Stimulated activated CD8-positive, alpha-beta memory T cell treated with anti-CD3 and anti-CD28 coated beads, Interleukin-7, amount 100 ng/mL, for 4 hours (primary cell): ENCODE data around the gene ALKBH3.

ENCODE experiments used
- DNase-seq, 2 donors: peaks; one replicate each; pipeline ENCODE4 v3.0.0-alpha.2; 2020; ENCODE audit warnings: low read depth in 2 of 2

Gene ALKBH3

GRCh38 chr11:43922295-43922648 is 41.6 kb downstream of the ALKBH3 start:
- DNase-seq = no peak

GRCh38 chr11:43922744-43923405 is 42.2 kb downstream of the ALKBH3 start:
- DNase-seq = no peak

- DNase-seq = no peak
Observed at GRCh38 chr11:43923406-43924111, 42.9 kb downstream of the ALKBH3 start.

DNA sequence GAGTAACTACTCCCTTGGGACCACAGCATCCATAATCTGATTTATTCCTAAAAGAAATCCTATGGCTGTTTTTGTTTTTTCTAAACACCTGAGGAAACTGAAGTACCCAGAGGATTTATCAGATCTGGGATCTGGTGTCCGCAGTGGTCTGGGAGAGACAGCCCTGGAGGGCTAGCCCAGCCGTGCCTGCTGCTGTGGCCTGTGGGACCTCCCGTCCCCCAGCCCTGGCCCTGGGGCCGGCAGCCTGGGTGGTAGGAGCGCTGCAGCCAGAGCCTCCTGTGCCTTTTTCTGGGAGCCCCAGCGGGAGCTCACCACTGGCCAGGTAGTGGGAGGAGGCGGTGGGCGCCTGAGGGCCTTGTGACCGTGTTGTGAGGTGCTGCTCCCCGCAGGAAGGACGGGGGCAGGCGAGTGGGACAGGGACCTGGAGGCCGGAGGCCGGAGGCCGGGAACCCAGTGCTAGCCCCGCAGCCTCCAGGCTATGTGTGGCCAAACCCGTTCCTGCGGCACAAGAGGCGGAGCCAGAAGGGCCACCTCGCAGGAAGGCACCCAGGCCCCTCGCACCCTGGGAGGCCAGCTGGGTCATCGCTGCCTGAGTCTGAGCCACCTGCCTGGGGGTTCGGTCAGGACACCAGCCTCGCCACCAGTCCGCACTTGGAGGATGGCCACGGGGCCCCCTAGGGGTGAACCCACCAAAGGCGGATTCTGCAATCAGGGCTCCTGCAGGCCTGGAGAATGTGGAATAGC is 43.7 kb downstream of the ALKBH3 start:
- DNase-seq = no peak

GRCh38 chr11:43925063-43925931 is 44.7 kb downstream of the ALKBH3 start:
- DNase-seq = no peak

GRCh38 chr11:43925932-43926505 is 45.4 kb downstream of the ALKBH3 start:
- DNase-seq = no peak

DNA sequence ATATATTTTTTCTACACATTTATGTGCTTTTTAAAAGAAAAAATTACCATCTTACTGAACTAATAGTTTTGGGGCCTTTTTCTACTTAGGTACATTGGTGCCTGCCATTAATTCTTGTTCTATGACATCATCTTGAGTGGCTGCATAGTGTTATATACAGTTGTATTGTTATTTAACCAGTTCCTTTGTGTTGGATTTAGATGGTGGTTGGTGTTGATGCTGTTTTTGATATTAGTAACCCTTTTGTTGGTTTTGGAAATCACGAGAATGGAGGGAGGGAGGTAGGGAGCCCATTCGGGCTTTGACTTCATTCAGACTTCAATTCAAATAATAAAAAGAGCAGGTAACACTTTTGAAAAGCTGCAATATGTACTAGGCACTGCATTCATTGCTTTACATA is 46.4 kb downstream of the ALKBH3 start:
- DNase-seq = no peak

DNA sequence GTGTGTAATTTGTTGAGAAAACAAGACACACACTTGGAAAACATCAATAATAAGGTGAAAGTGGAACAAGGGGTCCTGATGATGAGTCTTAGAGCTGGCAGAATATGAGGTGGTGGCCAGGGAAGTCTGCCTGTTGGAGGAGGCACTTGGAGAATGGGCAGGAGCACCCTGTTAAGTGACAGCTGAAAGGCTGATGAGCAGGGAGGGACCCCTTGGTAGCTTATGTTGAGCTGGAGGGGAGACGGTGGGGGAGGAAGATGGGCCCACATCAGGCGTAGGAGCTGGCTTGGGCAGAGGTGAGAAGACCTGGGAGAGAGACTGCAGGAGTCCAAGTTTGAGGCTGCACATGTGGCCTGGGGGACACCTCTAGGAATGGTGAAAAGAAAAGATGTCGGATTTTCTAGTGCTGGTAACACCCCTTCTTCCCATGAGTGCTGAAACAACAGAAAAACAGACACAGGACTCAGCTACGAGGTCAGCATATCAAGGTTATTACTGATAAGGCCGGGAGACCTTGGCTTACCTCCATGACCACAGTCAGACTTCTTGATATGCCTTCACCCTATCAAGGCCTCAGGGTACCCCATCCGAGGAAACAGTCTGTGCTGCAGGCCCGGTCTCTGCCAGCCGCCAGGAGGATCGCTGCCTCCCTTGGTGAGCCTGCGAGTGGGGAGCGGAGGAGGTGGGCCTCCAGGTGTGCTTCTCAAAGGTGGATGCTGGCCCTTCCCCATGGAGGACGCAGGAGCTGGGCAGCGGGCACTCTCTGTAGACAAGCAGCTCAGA is 47.5 kb downstream of the ALKBH3 start:
- DNase-seq = no peak

DNA sequence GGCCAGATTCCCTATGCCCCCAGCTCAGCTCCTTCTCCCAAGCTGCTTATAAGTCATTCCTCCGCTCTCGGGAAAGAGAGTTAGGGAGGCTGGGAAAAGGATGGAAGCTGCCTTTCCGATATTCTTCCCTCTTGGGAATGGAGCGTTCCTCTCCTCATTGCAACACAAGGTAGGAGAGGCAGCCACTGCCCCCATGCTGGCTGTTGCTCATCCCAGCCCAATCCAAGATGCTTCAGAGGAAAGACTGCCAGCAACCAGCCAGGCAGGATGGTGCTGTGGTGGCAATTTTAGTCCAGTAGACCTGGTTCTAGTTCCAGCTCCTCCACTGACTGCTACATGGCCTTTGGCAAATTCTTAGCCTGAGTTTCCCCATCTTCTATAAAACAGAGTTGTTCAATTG is 48.1 kb downstream of the ALKBH3 start:
- no peak for DNase-seq

GRCh38 chr11:43930868-43931716 is 50.5 kb downstream of the ALKBH3 start:
- no peak for DNase-seq

- DNase-seq = no peak
Observed at GRCh38 chr11:43931717-43932039, 51.0 kb downstream of the ALKBH3 start.

DNA sequence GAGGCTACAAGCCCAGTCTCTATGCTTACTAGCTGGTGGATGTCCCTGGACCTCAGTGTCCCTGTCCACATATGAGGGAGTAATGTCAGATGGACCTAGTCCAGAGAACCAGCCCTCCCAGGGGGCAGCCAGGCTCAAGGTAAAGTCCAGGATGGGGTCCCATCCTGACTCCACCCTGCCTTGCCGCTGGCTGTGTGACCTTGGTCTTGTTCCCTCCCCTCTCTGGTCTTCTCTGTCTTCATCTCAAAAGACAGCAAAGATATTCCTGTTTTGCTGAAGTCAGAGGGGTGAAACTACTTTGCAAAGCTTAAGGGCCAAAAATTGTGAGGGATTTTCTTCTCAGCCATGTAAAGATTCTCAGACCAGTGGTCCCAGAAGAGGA is 52.6 kb downstream of the ALKBH3 start:
- no peak for DNase-seq

DNA sequence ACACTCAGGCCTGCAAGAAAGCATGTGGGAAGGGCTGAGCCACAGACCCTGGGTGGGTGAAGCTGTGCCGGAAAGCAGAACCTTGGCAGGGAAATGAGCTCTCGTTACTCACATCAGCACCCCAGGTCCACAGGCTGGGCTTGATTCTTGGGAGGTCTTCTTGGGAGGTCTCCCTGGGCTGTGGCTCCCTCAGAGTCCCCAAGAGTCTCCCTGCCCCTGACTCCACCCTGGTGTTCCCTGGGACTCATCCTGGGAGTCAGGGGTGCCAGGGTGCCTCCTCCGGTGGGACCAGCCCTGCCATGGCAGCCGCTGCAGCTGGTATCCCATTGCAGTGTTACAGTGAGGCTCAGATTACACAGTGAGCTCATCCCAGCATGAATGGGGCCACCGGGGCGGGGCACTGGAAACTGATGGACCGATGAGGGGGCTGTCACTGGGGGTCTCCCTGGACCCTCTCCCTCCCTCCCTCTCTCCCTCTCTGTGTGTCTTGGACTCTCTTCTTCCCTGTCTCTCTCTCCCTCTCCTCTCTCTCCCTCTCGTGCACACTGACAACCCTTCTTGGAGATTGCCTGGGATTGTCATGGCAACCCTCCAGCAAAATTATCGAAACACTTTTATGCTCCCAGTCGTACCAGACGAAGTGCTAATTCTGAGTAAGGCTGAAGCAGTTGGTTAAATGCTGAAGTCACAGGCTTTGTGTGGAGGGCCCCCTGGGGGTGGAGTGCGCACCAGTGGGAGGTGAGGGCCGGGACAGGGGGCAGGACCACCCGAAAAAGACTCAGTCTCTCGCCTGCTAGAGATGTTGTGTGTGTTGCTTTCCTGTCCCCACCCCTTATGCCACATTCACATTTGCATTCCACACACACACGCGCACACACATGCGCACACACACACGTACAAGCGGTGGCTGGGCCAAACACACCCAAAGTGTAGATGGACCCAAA is 53.2 kb downstream of the ALKBH3 start:
- no peak for DNase-seq

DNA sequence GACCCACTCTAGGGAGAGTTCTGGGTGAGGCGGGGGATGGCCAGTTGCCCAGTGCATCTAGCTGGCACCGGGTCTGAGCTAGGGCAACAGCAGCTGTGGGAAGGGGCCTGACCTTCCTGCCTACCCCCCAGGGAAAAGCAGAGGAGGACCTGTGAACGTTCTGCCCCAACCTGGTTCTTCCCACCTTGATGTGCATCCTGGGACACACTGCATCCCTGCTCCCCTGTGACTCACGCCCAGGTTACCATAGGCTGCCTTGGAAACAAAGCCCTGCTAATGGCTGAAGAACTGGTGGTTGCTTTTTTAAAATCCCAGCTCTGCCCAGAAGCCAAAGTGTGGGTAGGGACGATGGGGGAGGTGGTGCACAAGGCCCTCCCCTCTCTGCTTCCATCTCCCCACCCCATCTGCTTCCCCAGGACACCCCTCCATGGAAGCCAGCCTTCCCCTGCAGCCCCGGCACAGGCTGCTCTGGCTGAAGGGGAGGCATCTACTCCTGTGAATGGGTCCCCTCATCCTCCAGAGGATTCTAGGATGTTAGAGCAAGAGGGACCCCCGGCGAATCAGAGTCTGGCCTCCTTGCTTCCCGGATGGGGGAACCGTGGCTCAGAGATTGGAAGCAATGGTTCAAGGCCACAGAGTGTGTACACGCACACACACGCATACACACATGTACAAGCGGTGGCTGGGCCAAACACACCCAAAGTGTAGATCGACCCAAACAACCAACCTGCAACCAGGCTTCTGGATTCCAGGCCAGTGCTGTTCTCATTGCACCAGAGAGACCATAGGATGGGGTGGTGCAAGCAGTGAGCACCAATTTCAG is 54.2 kb downstream of the ALKBH3 start:
- no peak for DNase-seq

- DNase-seq = no peak
Observed at GRCh38 chr11:43935424-43935979, 54.9 kb downstream of the ALKBH3 start.

DNA sequence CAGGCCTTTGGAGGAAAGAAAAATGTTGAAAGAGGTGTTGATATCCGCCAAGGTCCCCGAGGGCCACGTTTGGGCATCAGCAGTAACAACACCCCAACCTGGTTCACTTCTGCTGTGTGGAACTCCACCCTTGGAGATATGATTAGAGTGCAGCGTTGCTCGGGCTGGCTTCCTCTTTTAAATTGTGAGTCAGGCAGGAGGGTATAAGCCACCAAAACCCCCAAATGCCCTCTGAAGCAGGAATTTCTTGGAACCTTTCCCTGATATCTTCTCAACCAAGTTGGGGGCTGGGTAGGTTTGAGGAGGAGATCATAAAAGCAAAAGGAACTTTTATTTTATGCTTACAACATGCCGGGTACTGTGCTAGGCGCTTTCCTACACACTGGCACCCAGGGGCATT is 55.4 kb downstream of the ALKBH3 start:
- no peak for DNase-seq
